Right atrium auricular region (tissue), 2 donors: ENCODE data around the gene SCAPER. TPM values are rescaled to one million over a fixed set of nuclear protein-coding genes. Genes with fewer than 3 reads are reported as not detected.
A peak's percentile ranks its signal among the peaks of the same experiment; 100 is the strongest.
"Not testable (repeated sequence)": the region's sequence is repeated elsewhere in the genome, so short reads cannot be mapped to it uniquely, and the experiment has no call there.

Experiments
- DNase-seq: peaks from one replicate; pipeline ENCODE4 v3.0.0-alpha.2; 2019; ENCODE audit warnings: low spot score
- H3K27ac ChIP-seq, 2 donors: fragments of 200-600 bp; sonication (generic); 1 replicate in 1 of 2; 2 replicates in 1 of 2; pipeline ENCODE4 v1.5.1; 2016 to 2019
- H3K27me3 ChIP-seq, 2 donors: fragments of 200-600 bp; sonication (generic); one replicate each; pipeline versions ENCODE4 v1.5.1 to v1.6.0; 2017 to 2019
- H3K36me3 ChIP-seq: fragments of 200-600 bp; sonication (generic); one replicate; pipeline ENCODE4 v1.5.1; 2016
- H3K4me1 ChIP-seq, 2 donors: fragments of 200-600 bp; sonication (generic); one replicate each; pipeline versions ENCODE4 v1.5.1 to v1.6.0; 2017 to 2019
- H3K4me3 ChIP-seq, 2 donors: fragments of 200-600 bp; sonication (generic); 1 replicate in 1 of 2; 2 replicates in 1 of 2; pipeline ENCODE4 v1.5.1; 2017 to 2019; ENCODE audit warnings: mild to moderate bottlenecking in 1 of 2, moderate library complexity in 1 of 2
- H3K9me3 ChIP-seq, 2 donors: fragments of 200-600 bp; sonication (generic); one replicate each; pipeline ENCODE4 v1.5.1; 2019
- total RNA-seq, 2 donors: library from RNA; depleted of rRNA; stranded (reverse); fragments of >200 nt; gene quantifications; one replicate each; pipeline ENCODE4 v1.1.0, GENCODE V29; 2016
- TF ChIP-seq, protein P1 (sequence below), 2 donors: fragments of 200-600 bp; sonication (generic); IDR thresholded peaks; one replicate each; pipeline ENCODE4 v1.5.1; 2019; ENCODE audit warnings: antibody characterized with exemption in 2 of 2

Gene SCAPER
- total RNA-seq, 2 donors from 2014 or later: 20.5 to 52.3 TPM

DNA sequence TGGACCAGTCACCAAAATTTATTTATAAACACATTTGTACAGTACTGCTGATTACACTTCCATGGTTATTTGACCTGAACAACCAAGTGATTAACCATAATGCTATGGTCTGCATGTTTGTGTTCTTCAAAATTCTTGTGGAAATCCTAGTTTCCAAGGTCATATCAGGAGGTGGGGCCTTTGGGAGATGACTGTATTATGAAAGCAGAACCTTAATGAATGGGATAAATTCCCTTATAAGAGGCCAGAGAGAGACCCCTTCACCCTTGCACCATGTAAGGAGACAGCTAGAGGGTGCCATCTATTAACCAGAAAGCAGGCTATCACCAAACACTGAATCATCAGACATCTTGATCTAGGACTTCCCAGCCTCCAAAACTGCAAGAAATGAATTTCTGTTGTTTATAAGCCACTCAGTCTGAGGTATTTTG is 1.9 kb downstream of the SCAPER start:
- no peak for DNase-seq
- Histone ChIP-seq H3K36me3 (no peaks in the 10 kb centered on the region), H3K27ac (peak overlapping the region; percentile 94 to 96), H3K4me1 (peaks cover 0 to 24% of the 10 kb centered on the region in 2 donors), H3K4me3 (no peak overlapping the region), H3K27me3 (no peaks in the 10 kb centered on the region), H3K9me3 (no peaks in the 10 kb centered on the region)
- TF ChIP-seq, protein P1, sequence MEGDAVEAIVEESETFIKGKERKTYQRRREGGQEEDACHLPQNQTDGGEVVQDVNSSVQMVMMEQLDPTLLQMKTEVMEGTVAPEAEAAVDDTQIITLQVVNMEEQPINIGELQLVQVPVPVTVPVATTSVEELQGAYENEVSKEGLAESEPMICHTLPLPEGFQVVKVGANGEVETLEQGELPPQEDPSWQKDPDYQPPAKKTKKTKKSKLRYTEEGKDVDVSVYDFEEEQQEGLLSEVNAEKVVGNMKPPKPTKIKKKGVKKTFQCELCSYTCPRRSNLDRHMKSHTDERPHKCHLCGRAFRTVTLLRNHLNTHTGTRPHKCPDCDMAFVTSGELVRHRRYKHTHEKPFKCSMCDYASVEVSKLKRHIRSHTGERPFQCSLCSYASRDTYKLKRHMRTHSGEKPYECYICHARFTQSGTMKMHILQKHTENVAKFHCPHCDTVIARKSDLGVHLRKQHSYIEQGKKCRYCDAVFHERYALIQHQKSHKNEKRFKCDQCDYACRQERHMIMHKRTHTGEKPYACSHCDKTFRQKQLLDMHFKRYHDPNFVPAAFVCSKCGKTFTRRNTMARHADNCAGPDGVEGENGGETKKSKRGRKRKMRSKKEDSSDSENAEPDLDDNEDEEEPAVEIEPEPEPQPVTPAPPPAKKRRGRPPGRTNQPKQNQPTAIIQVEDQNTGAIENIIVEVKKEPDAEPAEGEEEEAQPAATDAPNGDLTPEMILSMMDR (IDR thresholded peaks at IDR 0.05): peak in 1 of 2 donors; percentile 49

DNA sequence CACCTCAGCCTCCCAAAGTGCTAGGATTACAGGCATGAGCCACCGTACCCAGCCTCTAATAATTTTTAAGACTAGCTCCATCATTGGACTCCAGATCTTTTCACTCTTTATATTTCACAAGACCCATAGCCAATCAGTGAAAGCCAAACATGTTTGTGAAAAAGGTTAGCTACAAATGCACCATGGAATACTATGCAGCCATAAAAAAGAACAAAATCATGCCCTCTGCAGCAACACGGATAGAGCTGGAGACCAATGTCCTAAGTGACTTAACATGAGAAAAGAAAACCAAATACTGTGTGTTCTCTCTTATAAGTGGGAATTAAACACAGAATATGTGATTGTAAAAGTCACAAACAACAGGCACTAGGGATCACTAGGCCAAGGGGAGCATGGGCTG is 3.2 kb downstream of the SCAPER start:
- TF ChIP-seq, protein P1 (IDR thresholded peaks at IDR 0.05): no peak
- H3K27ac ChIP-seq: no peak overlapping the region
- no peaks in the 10 kb centered on the region for H3K36me3 ChIP-seq
- peaks cover 0 to 24% of the 10 kb centered on the region in 2 donors for H3K4me1 ChIP-seq
- no peak overlapping the region for H3K4me3 ChIP-seq
- no peaks in the 10 kb centered on the region for H3K27me3 ChIP-seq
- no peak for DNase-seq
- H3K9me3 ChIP-seq: no peaks in the 10 kb centered on the region

DNA sequence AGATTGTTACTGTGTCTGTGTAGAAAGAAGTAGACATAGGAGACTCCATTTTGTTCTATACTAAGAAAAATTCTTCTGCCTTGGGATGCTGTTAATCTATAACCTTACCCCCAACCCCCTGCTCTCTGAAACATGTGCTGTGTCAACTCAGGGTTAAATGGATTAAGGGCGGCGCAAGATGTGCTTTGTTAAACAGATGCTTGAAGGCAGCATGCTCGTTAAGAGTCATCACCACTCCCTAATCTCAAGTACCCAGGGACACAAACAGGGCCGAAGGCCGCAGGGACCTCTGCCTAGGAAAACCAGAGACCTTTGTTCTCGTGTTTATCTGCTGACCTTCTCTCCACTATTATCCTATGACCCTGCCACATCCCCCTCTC is 5.2 kb downstream of the SCAPER start:
- not testable (repeated sequence) for H3K27me3 ChIP-seq, H3K36me3 ChIP-seq, DNase-seq, H3K9me3 ChIP-seq, H3K4me3 ChIP-seq, H3K27ac ChIP-seq
- peaks cover 0 to 17% of the 10 kb centered on the region in 2 donors for H3K4me1 ChIP-seq

DNA sequence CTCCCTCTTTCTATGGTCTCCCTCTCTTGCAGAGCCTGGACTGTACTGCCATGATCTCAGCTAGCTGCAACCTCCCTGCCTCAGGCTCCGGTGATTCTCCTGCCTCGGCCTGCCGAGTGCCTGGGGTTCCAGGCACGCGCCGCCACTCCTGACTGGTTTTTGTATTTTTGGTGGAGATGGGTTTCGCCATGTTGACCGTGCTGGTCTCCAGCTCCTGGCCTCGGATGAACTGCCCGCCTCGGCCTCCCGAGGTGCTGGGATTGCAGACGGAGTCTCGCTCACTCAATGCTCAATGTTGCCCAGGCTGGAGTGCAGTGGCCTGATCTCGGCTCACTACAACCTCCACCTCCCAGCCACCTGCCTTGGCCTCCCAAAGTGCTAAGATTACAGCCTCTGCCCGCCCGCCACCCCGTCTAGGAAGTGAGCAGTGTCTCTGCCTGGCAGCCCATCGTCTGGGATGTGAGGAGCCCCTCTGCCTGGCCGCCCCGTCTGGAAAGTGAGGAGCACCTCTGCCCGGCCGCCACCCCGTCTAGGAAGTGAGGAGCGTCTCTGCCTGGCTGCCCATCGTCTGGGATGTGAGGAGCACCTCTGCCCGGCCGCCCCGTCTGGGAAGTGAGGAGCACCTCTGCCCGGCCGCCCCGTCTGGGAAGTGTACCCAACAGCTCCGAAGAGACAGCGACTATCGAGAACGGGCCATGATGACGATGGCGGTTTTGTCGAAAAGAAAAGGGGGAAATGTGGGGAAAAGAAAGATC is 5.8 kb downstream of the SCAPER start:
- not testable (repeated sequence) for H3K36me3 ChIP-seq, H3K27me3 ChIP-seq, H3K27ac ChIP-seq, H3K4me3 ChIP-seq, DNase-seq, H3K9me3 ChIP-seq
- H3K4me1 ChIP-seq: peaks cover 0 to 14% of the 10 kb centered on the region in 2 donors

DNA sequence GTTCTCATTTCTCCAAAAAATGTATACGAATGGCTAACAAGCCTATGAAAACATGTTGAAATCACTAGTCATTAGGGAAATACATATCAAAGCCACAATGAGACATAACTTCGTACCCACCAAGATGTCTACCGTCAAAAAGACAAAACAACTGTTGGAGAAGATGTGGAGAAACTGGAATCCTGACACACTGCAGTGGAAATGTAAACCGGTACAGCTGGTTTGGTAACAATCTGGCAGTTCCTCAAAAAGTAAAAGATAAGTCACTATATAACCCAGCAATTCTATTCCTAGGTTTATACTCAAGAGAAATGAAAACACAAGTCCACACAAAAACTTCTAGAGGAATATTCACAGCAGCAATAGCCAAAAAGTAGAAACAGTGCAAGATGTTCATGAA is 7.0 kb downstream of the SCAPER start:
- Histone ChIP-seq H3K27me3 (no peaks in the 10 kb centered on the region), H3K4me3 (no peak overlapping the region), H3K9me3 (no peaks in the 10 kb centered on the region), H3K4me1 (peaks cover 0 to 2% of the 10 kb centered on the region in 2 donors), H3K27ac (no peak overlapping the region), H3K36me3 (no peaks in the 10 kb centered on the region)
- DNase-seq: no peak
- TF ChIP-seq, protein P1 (IDR thresholded peaks at IDR 0.05): no peak

DNA sequence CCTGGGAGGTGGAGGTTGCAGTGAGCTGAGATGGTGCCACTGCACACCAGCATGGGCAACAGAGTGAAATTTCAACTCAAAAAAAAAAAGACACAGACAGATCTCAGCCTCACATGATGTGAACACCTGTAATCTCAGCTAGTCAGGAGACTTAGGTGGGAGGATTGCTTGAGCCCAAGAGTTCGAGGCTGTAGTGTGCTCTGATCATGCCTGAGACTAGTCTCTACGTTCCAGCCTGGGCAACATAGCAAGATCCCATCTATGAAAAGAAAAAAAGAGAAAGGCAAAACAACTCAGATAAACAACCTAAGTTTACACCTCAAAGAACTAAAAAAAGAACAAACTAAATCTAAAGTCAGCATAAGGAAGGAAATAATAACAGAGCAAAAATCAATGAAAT is 11.0 kb downstream of the SCAPER start:
- Histone ChIP-seq H3K27me3 (no peaks in the 10 kb centered on the region), H3K4me3 (no peak overlapping the region), H3K9me3 (no peaks in the 10 kb centered on the region), H3K27ac (no peak overlapping the region), H3K4me1 (no peaks in the 10 kb centered on the region), H3K36me3 (no peaks in the 10 kb centered on the region)
- DNase-seq: no peak
- TF ChIP-seq, protein P1 (IDR thresholded peaks at IDR 0.05): no peak

DNA sequence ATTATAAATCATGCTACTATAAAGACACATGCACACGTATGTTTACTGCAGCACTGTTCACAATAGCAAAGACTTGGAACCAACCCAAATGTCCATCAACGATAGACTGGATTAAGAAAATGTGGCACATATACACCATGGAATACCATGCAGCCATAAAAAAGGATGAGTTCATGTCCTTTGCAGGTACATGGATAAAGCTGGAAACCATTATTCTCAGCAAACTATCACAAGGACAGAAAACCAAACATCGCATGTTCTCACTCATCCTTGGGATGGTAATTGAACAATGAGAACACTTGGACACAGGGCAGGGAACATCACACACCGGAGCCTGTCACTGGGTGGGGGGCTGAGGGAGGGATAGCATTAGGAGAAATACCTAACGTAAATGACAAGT is 12.3 kb downstream of the SCAPER start:
- not testable (repeated sequence) for H3K9me3 ChIP-seq, H3K36me3 ChIP-seq, H3K27me3 ChIP-seq, H3K4me1 ChIP-seq, H3K27ac ChIP-seq, DNase-seq, H3K4me3 ChIP-seq

DNA sequence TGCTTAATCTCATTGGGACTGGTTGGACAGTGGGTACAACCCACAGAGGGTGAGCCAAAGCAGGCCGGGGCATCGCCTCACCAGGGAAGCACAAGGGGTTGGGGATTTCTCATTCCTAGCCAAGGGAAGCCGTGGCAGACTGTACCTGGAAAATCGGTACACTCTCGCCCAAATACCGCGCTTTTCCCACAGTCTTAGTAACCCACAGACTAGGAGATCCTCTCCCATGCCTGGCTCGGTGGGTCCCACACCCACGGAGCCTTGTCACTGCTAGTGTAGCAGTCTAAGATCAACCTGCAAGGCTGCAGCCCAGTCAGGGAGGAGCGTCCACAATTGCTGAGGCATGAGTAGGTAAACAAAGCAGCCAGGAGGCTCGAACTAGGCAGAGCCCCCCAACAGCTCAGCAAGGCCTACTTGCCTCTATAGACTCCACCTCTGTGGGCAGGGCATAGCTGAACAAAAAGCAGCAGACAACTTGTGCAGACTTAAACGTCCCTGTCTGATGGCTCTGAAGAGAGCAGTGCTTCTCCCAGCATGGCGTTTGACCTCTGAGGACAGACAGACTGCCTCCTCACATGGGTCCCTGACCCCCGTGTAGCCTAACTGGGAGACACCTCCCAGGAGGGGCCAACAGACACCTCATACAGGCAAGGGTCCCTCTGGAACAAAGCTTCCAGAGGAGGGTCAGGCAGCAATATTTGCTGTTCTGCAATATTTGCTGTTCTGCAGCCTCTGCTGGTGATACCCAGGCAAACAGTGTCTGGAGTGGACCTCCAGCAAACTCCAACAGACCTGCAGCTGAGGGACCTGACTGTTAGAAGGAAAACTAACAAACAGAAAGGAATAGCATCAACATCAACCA is 17.6 kb downstream of the SCAPER start:
- not testable (repeated sequence) for DNase-seq, H3K36me3 ChIP-seq, H3K4me1 ChIP-seq, H3K9me3 ChIP-seq, H3K27me3 ChIP-seq, H3K4me3 ChIP-seq, H3K27ac ChIP-seq
